ENCODE results near the gene TCF7L2.

The TCF7L2 gene

DNA sequence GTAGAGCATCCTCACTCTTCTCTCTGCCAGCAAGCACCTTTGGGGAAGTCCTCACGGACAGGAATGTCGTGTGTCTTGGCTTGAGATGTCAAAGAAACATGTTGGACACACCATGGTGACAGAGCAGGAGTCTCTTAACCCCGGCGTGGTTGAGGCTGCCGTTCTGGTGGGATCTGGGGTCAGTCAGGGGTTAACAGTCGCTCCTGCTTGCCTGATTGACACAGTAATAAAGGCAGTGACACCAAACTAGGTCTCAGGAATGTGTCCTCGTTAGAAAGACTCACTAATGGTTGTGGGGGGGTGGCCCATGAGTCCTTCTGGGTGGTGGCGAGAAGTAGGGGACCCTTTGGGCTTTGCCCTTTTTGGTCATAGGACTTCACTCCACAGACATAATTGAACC is 69.0 kb downstream of the TCF7L2 start:
- TF ChIP-seq, protein P1, sequence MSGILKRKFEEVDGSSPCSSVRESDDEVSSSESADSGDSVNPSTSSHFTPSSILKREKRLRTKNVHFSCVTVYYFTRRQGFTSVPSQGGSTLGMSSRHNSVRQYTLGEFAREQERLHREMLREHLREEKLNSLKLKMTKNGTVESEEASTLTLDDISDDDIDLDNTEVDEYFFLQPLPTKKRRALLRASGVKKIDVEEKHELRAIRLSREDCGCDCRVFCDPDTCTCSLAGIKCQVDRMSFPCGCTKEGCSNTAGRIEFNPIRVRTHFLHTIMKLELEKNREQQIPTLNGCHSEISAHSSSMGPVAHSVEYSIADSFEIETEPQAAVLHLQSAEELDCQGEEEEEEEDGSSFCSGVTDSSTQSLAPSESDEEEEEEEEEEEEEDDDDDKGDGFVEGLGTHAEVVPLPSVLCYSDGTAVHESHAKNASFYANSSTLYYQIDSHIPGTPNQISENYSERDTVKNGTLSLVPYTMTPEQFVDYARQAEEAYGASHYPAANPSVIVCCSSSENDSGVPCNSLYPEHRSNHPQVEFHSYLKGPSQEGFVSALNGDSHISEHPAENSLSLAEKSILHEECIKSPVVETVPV (CRISPR knock-in tag; IDR thresholded peaks at IDR 0.05) = no peak
- TF ChIP-seq ZNF8 (CRISPR knock-in tag; IDR thresholded peaks at IDR 0.05) = no peak
- TF ChIP-seq, protein P2, sequence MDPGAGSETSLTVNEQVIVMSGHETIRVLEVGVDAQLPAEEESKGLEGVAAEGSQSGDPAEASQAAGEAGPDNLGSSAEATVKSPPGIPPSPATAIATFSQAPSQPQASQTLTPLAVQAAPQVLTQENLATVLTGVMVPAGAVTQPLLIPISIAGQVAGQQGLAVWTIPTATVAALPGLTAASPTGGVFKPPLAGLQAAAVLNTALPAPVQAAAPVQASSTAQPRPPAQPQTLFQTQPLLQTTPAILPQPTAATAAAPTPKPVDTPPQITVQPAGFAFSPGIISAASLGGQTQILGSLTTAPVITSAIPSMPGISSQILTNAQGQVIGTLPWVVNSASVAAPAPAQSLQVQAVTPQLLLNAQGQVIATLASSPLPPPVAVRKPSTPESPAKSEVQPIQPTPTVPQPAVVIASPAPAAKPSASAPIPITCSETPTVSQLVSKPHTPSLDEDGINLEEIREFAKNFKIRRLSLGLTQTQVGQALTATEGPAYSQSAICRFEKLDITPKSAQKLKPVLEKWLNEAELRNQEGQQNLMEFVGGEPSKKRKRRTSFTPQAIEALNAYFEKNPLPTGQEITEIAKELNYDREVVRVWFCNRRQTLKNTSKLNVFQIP (CRISPR knock-in tag; IDR thresholded peaks at IDR 0.05; ENCODE audit: borderline replicate concordance, low read depth) = no peak
- TF ChIP-seq, protein P3, sequence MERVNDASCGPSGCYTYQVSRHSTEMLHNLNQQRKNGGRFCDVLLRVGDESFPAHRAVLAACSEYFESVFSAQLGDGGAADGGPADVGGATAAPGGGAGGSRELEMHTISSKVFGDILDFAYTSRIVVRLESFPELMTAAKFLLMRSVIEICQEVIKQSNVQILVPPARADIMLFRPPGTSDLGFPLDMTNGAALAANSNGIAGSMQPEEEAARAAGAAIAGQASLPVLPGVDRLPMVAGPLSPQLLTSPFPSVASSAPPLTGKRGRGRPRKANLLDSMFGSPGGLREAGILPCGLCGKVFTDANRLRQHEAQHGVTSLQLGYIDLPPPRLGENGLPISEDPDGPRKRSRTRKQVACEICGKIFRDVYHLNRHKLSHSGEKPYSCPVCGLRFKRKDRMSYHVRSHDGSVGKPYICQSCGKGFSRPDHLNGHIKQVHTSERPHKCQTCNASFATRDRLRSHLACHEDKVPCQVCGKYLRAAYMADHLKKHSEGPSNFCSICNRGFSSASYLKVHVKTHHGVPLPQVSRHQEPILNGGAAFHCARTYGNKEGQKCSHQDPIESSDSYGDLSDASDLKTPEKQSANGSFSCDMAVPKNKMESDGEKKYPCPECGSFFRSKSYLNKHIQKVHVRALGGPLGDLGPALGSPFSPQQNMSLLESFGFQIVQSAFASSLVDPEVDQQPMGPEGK (CRISPR knock-in tag; IDR thresholded peaks at IDR 0.05; ENCODE audit: borderline replicate concordance) = no peak
- TF ChIP-seq BACH2 (CRISPR knock-in tag; IDR thresholded peaks at IDR 0.05; ENCODE audit: borderline replicate concordance) = no peak
- TF ChIP-seq SNAI2 (CRISPR knock-in tag; IDR thresholded peaks at IDR 0.05) = no peak
- no peak for TF ChIP-seq ZC3H10 (CRISPR knock-in tag; IDR thresholded peaks at IDR 0.05)
- no peak for TF ChIP-seq RARB (CRISPR knock-in tag; IDR thresholded peaks at IDR 0.05)
- no peak for TF ChIP-seq ISL1 (CRISPR knock-in tag; IDR thresholded peaks at IDR 0.05)
- TF ChIP-seq TCF4 (CRISPR knock-in tag; IDR thresholded peaks at IDR 0.05; ENCODE audit: borderline replicate concordance) = no peak
- TF ChIP-seq ZNF565 (CRISPR knock-in tag; conservative IDR thresholded peaks at IDR 0.05; ENCODE audit: low read depth) = no peak
- TF ChIP-seq, protein P4, sequence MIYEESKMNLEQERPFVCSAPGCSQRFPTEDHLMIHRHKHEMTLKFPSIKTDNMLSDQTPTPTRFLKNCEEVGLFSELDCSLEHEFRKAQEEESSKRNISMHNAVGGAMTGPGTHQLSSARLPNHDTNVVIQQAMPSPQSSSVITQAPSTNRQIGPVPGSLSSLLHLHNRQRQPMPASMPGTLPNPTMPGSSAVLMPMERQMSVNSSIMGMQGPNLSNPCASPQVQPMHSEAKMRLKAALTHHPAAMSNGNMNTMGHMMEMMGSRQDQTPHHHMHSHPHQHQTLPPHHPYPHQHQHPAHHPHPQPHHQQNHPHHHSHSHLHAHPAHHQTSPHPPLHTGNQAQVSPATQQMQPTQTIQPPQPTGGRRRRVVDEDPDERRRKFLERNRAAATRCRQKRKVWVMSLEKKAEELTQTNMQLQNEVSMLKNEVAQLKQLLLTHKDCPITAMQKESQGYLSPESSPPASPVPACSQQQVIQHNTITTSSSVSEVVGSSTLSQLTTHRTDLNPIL (CRISPR knock-in tag; IDR thresholded peaks at IDR 0.05; ENCODE audit: low read depth) = no peak
- TF ChIP-seq CSDC2 (CRISPR knock-in tag; IDR thresholded peaks at IDR 0.05) = no peak
- no peak for TF ChIP-seq ZNF70 (CRISPR knock-in tag; IDR thresholded peaks at IDR 0.05)
- TF ChIP-seq ZFP3 (CRISPR knock-in tag; IDR thresholded peaks at IDR 0.05) = no peak
- ATAC-seq = no peak

DNA sequence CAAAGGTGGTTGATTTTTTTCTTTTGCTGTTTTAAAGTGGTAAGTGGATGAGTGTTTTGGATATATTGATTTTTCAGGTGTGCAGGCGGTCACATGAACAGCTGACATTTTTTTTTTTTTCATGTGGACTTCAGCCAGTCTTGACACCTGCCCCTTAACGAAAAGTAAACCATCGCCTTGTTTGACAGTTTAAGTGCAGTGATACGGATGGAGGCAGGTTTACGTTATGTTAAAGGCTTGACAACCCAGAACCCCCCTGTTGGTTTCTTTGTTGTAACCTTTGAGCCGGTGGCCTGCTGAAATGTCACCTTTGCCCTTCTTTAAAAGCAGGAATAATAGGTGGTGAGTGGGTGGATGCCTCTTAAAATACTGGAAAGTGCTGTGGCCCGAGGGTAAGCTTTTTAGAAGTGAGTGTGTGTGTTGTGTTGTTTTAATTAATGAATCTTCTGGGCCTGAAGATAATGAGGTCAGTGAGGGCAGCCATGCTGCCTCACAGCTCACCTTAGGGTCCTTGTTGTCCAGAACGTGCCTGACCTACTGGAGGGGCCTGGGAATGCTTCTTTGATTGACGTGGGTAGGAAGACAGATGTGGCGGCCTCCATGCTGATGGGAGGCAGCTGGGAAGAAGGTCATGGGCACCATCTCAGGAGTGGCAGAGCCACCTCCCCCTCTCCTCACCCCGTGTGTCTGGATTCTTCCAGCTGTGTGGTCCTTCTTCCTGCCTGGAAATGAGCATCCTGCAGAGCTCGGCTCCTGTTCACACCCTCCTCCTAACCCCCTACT is 69.8 kb downstream of the TCF7L2 start:
- ATAC-seq = no peak
- TF ChIP-seq, protein P1 (CRISPR knock-in tag; IDR thresholded peaks at IDR 0.05) = no peak
- TF ChIP-seq TOX (CRISPR knock-in tag; IDR thresholded peaks at IDR 0.05; ENCODE audit: borderline replicate concordance) (no peak), ZFP3 (CRISPR knock-in tag; IDR thresholded peaks at IDR 0.05) (no peak), ZFP30 (CRISPR knock-in tag; IDR thresholded peaks at IDR 0.05) (no peak), CSDC2 (CRISPR knock-in tag; IDR thresholded peaks at IDR 0.05) (no peak), ARNTL (CRISPR knock-in tag; IDR thresholded peaks at IDR 0.05; ENCODE audit: borderline replicate concordance, low read depth) (no peak), ZNF565 (CRISPR knock-in tag; conservative IDR thresholded peaks at IDR 0.05; ENCODE audit: low read depth) (no peak), GLIS3 (CRISPR knock-in tag; IDR thresholded peaks at IDR 0.05) (no peak), SNAI2 (CRISPR knock-in tag; IDR thresholded peaks at IDR 0.05) (no peak), ISL1 (CRISPR knock-in tag; IDR thresholded peaks at IDR 0.05) (no peak), ZNF70 (CRISPR knock-in tag; IDR thresholded peaks at IDR 0.05) (no peak), ZC3H10 (CRISPR knock-in tag; IDR thresholded peaks at IDR 0.05) (no peak), BACH2 (CRISPR knock-in tag; IDR thresholded peaks at IDR 0.05; ENCODE audit: borderline replicate concordance) (no peak), ZNF8 (CRISPR knock-in tag; IDR thresholded peaks at IDR 0.05) (no peak)
- TF ChIP-seq, protein P5, sequence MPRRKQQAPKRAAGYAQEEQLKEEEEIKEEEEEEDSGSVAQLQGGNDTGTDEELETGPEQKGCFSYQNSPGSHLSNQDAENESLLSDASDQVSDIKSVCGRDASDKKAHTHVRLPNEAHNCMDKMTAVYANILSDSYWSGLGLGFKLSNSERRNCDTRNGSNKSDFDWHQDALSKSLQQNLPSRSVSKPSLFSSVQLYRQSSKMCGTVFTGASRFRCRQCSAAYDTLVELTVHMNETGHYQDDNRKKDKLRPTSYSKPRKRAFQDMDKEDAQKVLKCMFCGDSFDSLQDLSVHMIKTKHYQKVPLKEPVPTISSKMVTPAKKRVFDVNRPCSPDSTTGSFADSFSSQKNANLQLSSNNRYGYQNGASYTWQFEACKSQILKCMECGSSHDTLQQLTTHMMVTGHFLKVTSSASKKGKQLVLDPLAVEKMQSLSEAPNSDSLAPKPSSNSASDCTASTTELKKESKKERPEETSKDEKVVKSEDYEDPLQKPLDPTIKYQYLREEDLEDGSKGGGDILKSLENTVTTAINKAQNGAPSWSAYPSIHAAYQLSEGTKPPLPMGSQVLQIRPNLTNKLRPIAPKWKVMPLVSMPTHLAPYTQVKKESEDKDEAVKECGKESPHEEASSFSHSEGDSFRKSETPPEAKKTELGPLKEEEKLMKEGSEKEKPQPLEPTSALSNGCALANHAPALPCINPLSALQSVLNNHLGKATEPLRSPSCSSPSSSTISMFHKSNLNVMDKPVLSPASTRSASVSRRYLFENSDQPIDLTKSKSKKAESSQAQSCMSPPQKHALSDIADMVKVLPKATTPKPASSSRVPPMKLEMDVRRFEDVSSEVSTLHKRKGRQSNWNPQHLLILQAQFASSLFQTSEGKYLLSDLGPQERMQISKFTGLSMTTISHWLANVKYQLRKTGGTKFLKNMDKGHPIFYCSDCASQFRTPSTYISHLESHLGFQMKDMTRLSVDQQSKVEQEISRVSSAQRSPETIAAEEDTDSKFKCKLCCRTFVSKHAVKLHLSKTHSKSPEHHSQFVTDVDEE (CRISPR knock-in tag; IDR thresholded peaks at IDR 0.05) = no peak
- TF ChIP-seq, protein P3 (CRISPR knock-in tag; IDR thresholded peaks at IDR 0.05; ENCODE audit: borderline replicate concordance) = no peak
- TF ChIP-seq, protein P4 (CRISPR knock-in tag; IDR thresholded peaks at IDR 0.05; ENCODE audit: low read depth) = no peak
- TF ChIP-seq, protein P2 (CRISPR knock-in tag; IDR thresholded peaks at IDR 0.05; ENCODE audit: borderline replicate concordance, low read depth) = no peak

Measured in SK-N-SH treated with all-trans-retinoic acid at 6 μM for 48 hours (cell line).